Glutamatergic neuron (in vitro differentiated cells): ENCODE measurements around the gene PARVB. TPM values are rescaled to one million over a fixed set of nuclear protein-coding genes. Genes with fewer than 3 reads are reported as not detected.
A peak's percentile ranks its signal among the peaks of the same experiment; 100 is the strongest.

Experiments
- DNase-seq: peaks from one replicate; pipeline ENCODE4 v3.0.0; 2022
- H3K27ac Mint-ChIP-seq: one replicate; pipeline ENCODE4 v1.8.0; 2020; ENCODE audit warnings: mild to moderate bottlenecking, mixed read lengths, inconsistent platforms; ENCODE audit not compliant: unreplicated experiment
- H3K27me3 Mint-ChIP-seq: one replicate; pipeline ENCODE4 v1.8.0; 2020; ENCODE audit warnings: mild to moderate bottlenecking, moderate library complexity, mixed read lengths, inconsistent platforms; ENCODE audit not compliant: unreplicated experiment
- H3K36me3 Mint-ChIP-seq: one replicate; pipeline ENCODE4 v1.8.0; 2020; ENCODE audit warnings: mild to moderate bottlenecking, mixed read lengths, inconsistent platforms; ENCODE audit not compliant: unreplicated experiment
- H3K4me1 Mint-ChIP-seq: one replicate; pipeline ENCODE4 v1.8.0; 2020; ENCODE audit warnings: mild to moderate bottlenecking, low read depth, mixed read lengths, inconsistent platforms; ENCODE audit not compliant: unreplicated experiment
- H3K4me3 Mint-ChIP-seq: one replicate; pipeline ENCODE4 v1.8.0; 2020; ENCODE audit warnings: mild to moderate bottlenecking, mixed read lengths, inconsistent platforms; ENCODE audit not compliant: unreplicated experiment
- H3K9me3 Mint-ChIP-seq: one replicate; pipeline ENCODE4 v1.8.0; 2020; ENCODE audit warnings: mild to moderate bottlenecking, moderate library complexity, mixed read lengths, inconsistent platforms; ENCODE audit not compliant: unreplicated experiment
- CTCF ChIP-seq: fragments of 200-600 bp; sonication (generic); IDR thresholded peaks from one replicate; pipeline ENCODE4 v1.5.0; 2021; ENCODE audit not compliant: partially characterized antibody, unreplicated experiment
- total RNA-seq: library from RNA; stranded (reverse); fragmentation: NEBNext Ultra II Directional; extraction: Animal tissue kit (Norgen Biotek cat#: 25700); gene quantifications from one replicate; pipeline ENCODE4 v1.2.1, GENCODE V29; 2021; ENCODE audit not compliant: unreplicated experiment

Gene PARVB
- total RNA-seq, 1 donor from 2014 or later = 7.7 TPM

DNA sequence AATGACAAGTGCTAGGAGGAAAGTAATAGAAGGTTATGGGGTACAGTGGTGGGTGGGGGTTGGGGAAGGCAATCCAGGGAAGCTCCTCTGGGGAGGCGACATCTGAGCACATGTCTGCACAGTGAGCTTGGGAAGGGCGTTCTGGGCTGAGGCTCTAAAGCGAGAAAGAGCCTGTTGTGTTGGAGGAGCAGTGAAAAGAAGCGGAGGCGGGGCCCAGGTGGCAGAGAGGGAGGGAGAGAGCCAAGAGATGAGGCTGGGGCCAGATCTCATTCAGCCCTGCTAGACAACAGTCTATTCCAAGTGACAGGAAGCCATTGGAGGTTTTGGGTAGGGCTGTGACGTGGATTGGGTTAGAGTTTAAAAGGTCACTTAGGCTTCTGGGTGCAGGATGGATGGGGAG is 101.3 kb downstream of the PARVB start:
- peaks cover 13% of the 10 kb centered on the region for H3K36me3 Mint-ChIP-seq
- peaks cover 8% of the 10 kb centered on the region for H3K27me3 Mint-ChIP-seq
- H3K4me1 Mint-ChIP-seq = peaks cover 11% of the 10 kb centered on the region
- no peak overlapping the region for H3K4me3 Mint-ChIP-seq
- no peak for TF ChIP-seq CTCF
- peaks cover 2% of the 10 kb centered on the region for H3K9me3 Mint-ChIP-seq
- H3K27ac Mint-ChIP-seq = no peak overlapping the region
- DNase-seq = no peak

DNA sequence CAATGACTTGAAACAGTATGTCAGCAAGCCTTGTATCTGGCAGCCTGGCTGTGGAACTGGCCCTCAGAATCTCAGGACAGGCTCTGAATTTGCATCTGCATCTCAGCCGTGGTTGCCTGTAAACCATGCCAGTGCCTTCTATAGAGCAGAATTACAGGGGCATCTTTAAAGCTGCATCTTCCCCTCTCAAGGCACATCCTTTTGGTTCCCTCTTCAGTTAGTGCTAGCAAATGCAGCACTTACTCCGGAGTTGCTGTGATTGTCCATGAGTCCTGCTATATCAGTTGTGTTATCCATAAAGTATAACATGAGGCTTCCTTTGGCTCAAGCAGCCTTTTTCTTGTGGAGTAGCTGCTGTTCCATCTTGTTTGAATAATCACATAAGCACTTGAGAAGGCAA is 102.7 kb downstream of the PARVB start:
- Mint-ChIP-seq H3K4me3 (no peak overlapping the region), H3K4me1 (peaks cover 12% of the 10 kb centered on the region), H3K27me3 (peaks cover 8% of the 10 kb centered on the region), H3K36me3 (peaks cover 13% of the 10 kb centered on the region), H3K27ac (no peak overlapping the region), H3K9me3 (peaks cover 2% of the 10 kb centered on the region)
- DNase-seq = no peak
- TF ChIP-seq CTCF = no peak

- Mint-ChIP-seq H3K4me1 (peaks cover 12% of the 10 kb centered on the region), H3K27me3 (peaks cover 8% of the 10 kb centered on the region), H3K27ac (no peak overlapping the region), H3K4me3 (no peak overlapping the region), H3K36me3 (peaks cover 13% of the 10 kb centered on the region), H3K9me3 (peaks cover 2% of the 10 kb centered on the region)
- TF ChIP-seq CTCF = no peak
- DNase-seq = no peak
Measured at GRCh38 chr22:44127356-44127755, 103.3 kb downstream of the PARVB start.

GRCh38 chr22:44128958-44129618 is 105.0 kb downstream of the PARVB start:
- H3K36me3 Mint-ChIP-seq = peaks cover 13% of the 10 kb centered on the region
- H3K4me3 Mint-ChIP-seq = no peak overlapping the region
- peaks cover 12% of the 10 kb centered on the region for H3K4me1 Mint-ChIP-seq
- no peak for TF ChIP-seq CTCF
- H3K27ac Mint-ChIP-seq = peak overlapping the region; percentile 11
- peaks cover 8% of the 10 kb centered on the region for H3K27me3 Mint-ChIP-seq
- no peak for DNase-seq
- H3K9me3 Mint-ChIP-seq = peaks cover 2% of the 10 kb centered on the region

DNA sequence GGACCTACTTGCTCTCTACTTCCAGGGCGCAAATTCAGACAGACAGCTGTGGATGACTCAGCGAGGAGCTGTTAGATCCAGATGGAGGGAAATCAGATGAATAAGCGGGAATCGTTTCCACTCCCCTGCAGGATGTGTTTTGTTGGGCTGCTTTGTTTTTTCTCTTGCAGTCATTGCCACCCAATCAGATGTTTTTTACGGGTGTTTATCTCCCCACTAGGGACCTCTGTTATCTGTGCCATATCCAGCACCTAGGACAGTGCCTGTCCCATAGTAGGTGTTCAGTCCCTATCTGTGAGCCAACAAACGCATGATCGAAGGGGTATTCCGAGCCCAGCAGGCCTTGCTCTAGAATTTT is 105.5 kb downstream of the PARVB start:
- Mint-ChIP-seq H3K27me3 (peaks cover 8% of the 10 kb centered on the region), H3K36me3 (peaks cover 13% of the 10 kb centered on the region)

More for the DNA sequence above, 105.5 kb downstream of the PARVB start:
- peaks cover 12% of the 10 kb centered on the region for H3K4me1 Mint-ChIP-seq
- TF ChIP-seq CTCF = no peak
- H3K9me3 Mint-ChIP-seq = peaks cover 2% of the 10 kb centered on the region
- no peak overlapping the region for H3K4me3 Mint-ChIP-seq
- peak overlapping the region; percentile 11 for H3K27ac Mint-ChIP-seq
- DNase-seq = no peak
